ENCODE measurements around the gene RAB7B.

GRCh38 chr1:206005234-206005633 lies 2.0 kb upstream of the RAB7B start:
- TF ChIP-seq CTCF (IDR thresholded peaks at IDR 0.05) (no peak), POLR2A (IDR thresholded peaks at IDR 0.05) (no peak)

All from body of pancreas (tissue), 4 donors.